ENCODE results near the gene PFDN6. TPM values are rescaled to one million over a fixed set of nuclear protein-coding genes. Genes with fewer than 3 reads are reported as not detected.

The PFDN6 gene
- total and polyA plus RNA-seq, 9 of the 15 experiments (the other 6 are each of a cell fraction or from before 2014, with no cell fraction given), result 6.8 to 475 (median 216) TPM

GRCh38 chr6:33277663-33278391 lies 11.6 kb upstream of the PFDN6 start (continued):
- TF ChIP-seq, protein P1, sequence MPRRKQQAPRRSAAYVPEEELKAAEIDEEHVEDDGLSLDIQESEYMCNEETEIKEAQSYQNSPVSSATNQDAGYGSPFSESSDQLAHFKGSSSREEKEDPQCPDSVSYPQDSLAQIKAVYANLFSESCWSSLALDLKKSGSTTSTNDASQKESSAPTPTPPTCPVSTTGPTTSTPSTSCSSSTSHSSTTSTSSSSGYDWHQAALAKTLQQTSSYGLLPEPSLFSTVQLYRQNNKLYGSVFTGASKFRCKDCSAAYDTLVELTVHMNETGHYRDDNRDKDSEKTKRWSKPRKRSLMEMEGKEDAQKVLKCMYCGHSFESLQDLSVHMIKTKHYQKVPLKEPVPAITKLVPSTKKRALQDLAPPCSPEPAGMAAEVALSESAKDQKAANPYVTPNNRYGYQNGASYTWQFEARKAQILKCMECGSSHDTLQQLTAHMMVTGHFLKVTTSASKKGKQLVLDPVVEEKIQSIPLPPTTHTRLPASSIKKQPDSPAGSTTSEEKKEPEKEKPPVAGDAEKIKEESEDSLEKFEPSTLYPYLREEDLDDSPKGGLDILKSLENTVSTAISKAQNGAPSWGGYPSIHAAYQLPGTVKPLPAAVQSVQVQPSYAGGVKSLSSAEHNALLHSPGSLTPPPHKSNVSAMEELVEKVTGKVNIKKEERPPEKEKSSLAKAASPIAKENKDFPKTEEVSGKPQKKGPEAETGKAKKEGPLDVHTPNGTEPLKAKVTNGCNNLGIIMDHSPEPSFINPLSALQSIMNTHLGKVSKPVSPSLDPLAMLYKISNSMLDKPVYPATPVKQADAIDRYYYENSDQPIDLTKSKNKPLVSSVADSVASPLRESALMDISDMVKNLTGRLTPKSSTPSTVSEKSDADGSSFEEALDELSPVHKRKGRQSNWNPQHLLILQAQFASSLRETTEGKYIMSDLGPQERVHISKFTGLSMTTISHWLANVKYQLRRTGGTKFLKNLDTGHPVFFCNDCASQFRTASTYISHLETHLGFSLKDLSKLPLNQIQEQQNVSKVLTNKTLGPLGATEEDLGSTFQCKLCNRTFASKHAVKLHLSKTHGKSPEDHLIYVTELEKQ (CRISPR knock-in tag; IDR thresholded peaks at IDR 0.05), result no peak
- TF ChIP-seq NONO (IDR thresholded peaks at IDR 0.05; ENCODE audit: low read depth in 2 of 2, low read length in 1 of 2), result no peak
- TF ChIP-seq NCOA1 (IDR thresholded peaks at IDR 0.05; ENCODE audit: low read depth), result no peak
- TF ChIP-seq THRB (CRISPR knock-in tag; conservative IDR thresholded peaks at IDR 0.05), result no peak
- no peak for TF ChIP-seq SP2 (IDR thresholded peaks at IDR 0.05; ENCODE audit: extremely low read depth, low read depth, low read length, poor library complexity, severe bottlenecking)
- no peak for TF ChIP-seq ZFP36 (IDR thresholded peaks at IDR 0.05; ENCODE audit: low read depth, low read length, partially characterized antibody)
- TF ChIP-seq POLR3A (IDR thresholded peaks at IDR 0.05; ENCODE audit: borderline replicate concordance, extremely low read depth, insufficient read depth, insufficient read length), result no peak
- no peak for TF ChIP-seq YY1 (IDR thresholded peaks at IDR 0.05; ENCODE audit: borderline replicate concordance in 1 of 3, control insufficient read depth in 1 of 3, extremely low read depth in 1 of 3, insufficient read depth in 3 of 3, insufficient read length in 1 of 3, insufficient replicate concordance in 2 of 3, low read depth in 1 of 3, low read length in 2 of 3)
- no peak for TF ChIP-seq JUND (IDR thresholded peaks at IDR 0.05; ENCODE audit: borderline replicate concordance, low read depth, low read length)
- TF ChIP-seq JUND (tag; IDR thresholded peaks at IDR 0.05; ENCODE audit: borderline replicate concordance, low read depth, low read length), result no peak
- TF ChIP-seq CREB3L1 (IDR thresholded peaks at IDR 0.05; ENCODE audit: borderline replicate concordance, low read depth), result no peak
- no peak for TF ChIP-seq SRSF7 (optimal IDR thresholded peaks at IDR 0.05; ENCODE audit: low read depth, low read length)
- TF ChIP-seq ZNF140 (CRISPR knock-in tag; IDR thresholded peaks at IDR 0.05), result no peak
- TF ChIP-seq MTA1 (IDR thresholded peaks at IDR 0.05; ENCODE audit: borderline replicate concordance), result no peak
- TF ChIP-seq TAF15 (IDR thresholded peaks at IDR 0.05; ENCODE audit: low read depth, low read length), result 0 out of 2 replicates have a peak, but pooled peaks have one; percentile 30
- TF ChIP-seq LARP7 (IDR thresholded peaks at IDR 0.05), result no peak
- TF ChIP-seq MAZ (CRISPR knock-in tag; conservative IDR thresholded peaks at IDR 0.05 in 1 of 2, IDR thresholded peaks at IDR 0.05 in 1 of 2), result no peak
- TF ChIP-seq ZNF668 (CRISPR knock-in tag; IDR thresholded peaks at IDR 0.05), result no peak
- TF ChIP-seq MCM2 (IDR thresholded peaks at IDR 0.05; ENCODE audit: low read depth), result no peak

All from K562 (cell line).